ENCODE results near the gene ADPRHL1.
"Not testable (repeated sequence)": the region's sequence is repeated elsewhere in the genome, so short reads cannot be mapped to it uniquely, and the experiment has no call there.

The ADPRHL1 gene

GRCh38 chr13:113479179-113479578 lies 25.9 kb upstream of the ADPRHL1 start:
- DNase-seq (ENCODE audit: low read depth in 2 of 2) = no peak

- DNase-seq (ENCODE audit: low read depth in 2 of 2) = no peak
Measured at GRCh38 chr13:113477724-113478123, 24.4 kb upstream of the ADPRHL1 start.

- no peak for DNase-seq (ENCODE audit: low read depth in 2 of 2)
Measured at GRCh38 chr13:113476811-113477210, 23.5 kb upstream of the ADPRHL1 start.

- no peak for DNase-seq (ENCODE audit: low read depth in 2 of 2)
Measured at GRCh38 chr13:113475911-113476310, 22.6 kb upstream of the ADPRHL1 start.

- DNase-seq (ENCODE audit: low read depth in 2 of 2) = no peak
Measured at GRCh38 chr13:113475280-113475679, 22.0 kb upstream of the ADPRHL1 start.

- no peak for DNase-seq (ENCODE audit: low read depth in 2 of 2)
Measured at GRCh38 chr13:113474179-113474578, 20.9 kb upstream of the ADPRHL1 start.

- no peak for DNase-seq (ENCODE audit: low read depth in 2 of 2)
Measured at GRCh38 chr13:113472355-113473025, 19.2 kb upstream of the ADPRHL1 start.

GRCh38 chr13:113471844-113472243 lies 18.6 kb upstream of the ADPRHL1 start:
- DNase-seq (ENCODE audit: low read depth in 2 of 2) = no peak

- DNase-seq (ENCODE audit: low read depth in 2 of 2) = not testable (repeated sequence)
Measured at GRCh38 chr13:113470635-113471163, 17.4 kb upstream of the ADPRHL1 start.

GRCh38 chr13:113470073-113470472 lies 16.8 kb upstream of the ADPRHL1 start:
- DNase-seq (ENCODE audit: low read depth in 2 of 2) = no peak

GRCh38 chr13:113469582-113469981 lies 16.3 kb upstream of the ADPRHL1 start:
- DNase-seq (ENCODE audit: low read depth in 2 of 2) = no peak

GRCh38 chr13:113468472-113469201 lies 15.3 kb upstream of the ADPRHL1 start:
- DNase-seq (ENCODE audit: low read depth in 2 of 2) = no peak

- DNase-seq (ENCODE audit: low read depth in 2 of 2) = no peak
Measured at GRCh38 chr13:113468029-113468428, 14.7 kb upstream of the ADPRHL1 start.

- no peak for DNase-seq (ENCODE audit: low read depth in 2 of 2)
Measured at GRCh38 chr13:113466383-113466782, 13.1 kb upstream of the ADPRHL1 start.

- no peak for DNase-seq (ENCODE audit: low read depth in 2 of 2)
Measured at GRCh38 chr13:113465300-113465699, 12.0 kb upstream of the ADPRHL1 start.

- DNase-seq (ENCODE audit: low read depth in 2 of 2) = no peak
Measured at GRCh38 chr13:113464476-113464875, 11.2 kb upstream of the ADPRHL1 start.

- no peak for DNase-seq (ENCODE audit: low read depth in 2 of 2)
Measured at GRCh38 chr13:113461022-113461751, 7.9 kb upstream of the ADPRHL1 start.

GRCh38 chr13:113460599-113460998 lies 7.3 kb upstream of the ADPRHL1 start:
- no peak for DNase-seq (ENCODE audit: low read depth in 2 of 2)

GRCh38 chr13:113460064-113460555 lies 6.8 kb upstream of the ADPRHL1 start:
- no peak for DNase-seq (ENCODE audit: low read depth in 2 of 2)

- DNase-seq (ENCODE audit: low read depth in 2 of 2) = no peak
Measured at GRCh38 chr13:113458253-113459065, 5.2 kb upstream of the ADPRHL1 start.

GRCh38 chr13:113457510-113457909 lies 4.2 kb upstream of the ADPRHL1 start:
- DNase-seq (ENCODE audit: low read depth in 2 of 2) = no peak
